Activated CD8-positive, alpha-beta memory T cell treated with anti-CD3 and anti-CD28 coated beads, Interleukin-2, amount 50 U/mL, for 4 hours (primary cell): ENCODE measurements around the gene PCDHGA1.
"Not testable (repeated sequence)": the region's sequence is repeated elsewhere in the genome, so short reads cannot be mapped to it uniquely, and the experiment has no call there.

Experiments
- DNase-seq: peaks from one replicate; pipeline ENCODE4 v3.0.0-alpha.2; 2020

The PCDHGA1 gene

GRCh38 chr5:141413540-141414069 lies 83.3 kb downstream of the PCDHGA1 start:
- no peak for DNase-seq

- DNase-seq = not testable (repeated sequence)
Measured at GRCh38 chr5:141414548-141415274, 84.4 kb downstream of the PCDHGA1 start.

GRCh38 chr5:141415275-141415618 lies 84.9 kb downstream of the PCDHGA1 start:
- DNase-seq = not testable (repeated sequence)

- not testable (repeated sequence) for DNase-seq
Measured at GRCh38 chr5:141417494-141418172, 87.3 kb downstream of the PCDHGA1 start, which contains the start of gene PCDHGB7. PCDHGB7 (plus strand) TSS chr5:141417677; CDS start chr5:141417860, 183 bp downstream.

GRCh38 chr5:141419074-141419880 lies 89.0 kb downstream of the PCDHGA1 start:
- no peak for DNase-seq

GRCh38 chr5:141420855-141421488 lies 90.7 kb downstream of the PCDHGA1 start, which contains the start of gene PCDHGA11:
PCDHGA11 (plus strand) TSS chr5:141421051; CDS start chr5:141421228, 177 bp downstream.
- no peak for DNase-seq

GRCh38 chr5:141421489-141421855 lies 91.2 kb downstream of the PCDHGA1 start:
- no peak for DNase-seq

- DNase-seq = no peak
Measured at GRCh38 chr5:141422742-141423291, 92.5 kb downstream of the PCDHGA1 start.

- DNase-seq = no peak
Measured at GRCh38 chr5:141427783-141428426, 97.6 kb downstream of the PCDHGA1 start.

GRCh38 chr5:141430332-141431113 lies 100.2 kb downstream of the PCDHGA1 start, which contains the start of gene PCDHGA12:
PCDHGA12 (plus strand) TSS chr5:141430507; CDS start chr5:141430760, 253 bp downstream.
- no peak for DNase-seq

- no peak for DNase-seq
Measured at GRCh38 chr5:141431286-141431685, 101.0 kb downstream of the PCDHGA1 start.

- not testable (repeated sequence) for DNase-seq
Measured at GRCh38 chr5:141432308-141432707, 102.0 kb downstream of the PCDHGA1 start.

GRCh38 chr5:141432726-141433125 lies 102.4 kb downstream of the PCDHGA1 start:
- not testable (repeated sequence) for DNase-seq

GRCh38 chr5:141434006-141434405 lies 103.7 kb downstream of the PCDHGA1 start:
- DNase-seq = no peak

- DNase-seq = no peak
Measured at GRCh38 chr5:141437221-141437620, 106.9 kb downstream of the PCDHGA1 start.

GRCh38 chr5:141439411-141440141 lies 109.3 kb downstream of the PCDHGA1 start:
- no peak for DNase-seq

- DNase-seq = no peak
Measured at GRCh38 chr5:141440341-141440740, 110.0 kb downstream of the PCDHGA1 start.

GRCh38 chr5:141441571-141442170 lies 111.4 kb downstream of the PCDHGA1 start:
- no peak for DNase-seq

- DNase-seq = no peak
Measured at GRCh38 chr5:141465351-141465750, 135.0 kb downstream of the PCDHGA1 start.
